Cerebellar nuclear complex (tissue), 1 donor: ENCODE results near the gene SYT1.

Source experiments
- DNase-seq, 2 experiments: peaks; one replicate each; lab custom pipeline; 2025; lab: John Stamatoyannopoulos, UW

SYT1 gene

DNA sequence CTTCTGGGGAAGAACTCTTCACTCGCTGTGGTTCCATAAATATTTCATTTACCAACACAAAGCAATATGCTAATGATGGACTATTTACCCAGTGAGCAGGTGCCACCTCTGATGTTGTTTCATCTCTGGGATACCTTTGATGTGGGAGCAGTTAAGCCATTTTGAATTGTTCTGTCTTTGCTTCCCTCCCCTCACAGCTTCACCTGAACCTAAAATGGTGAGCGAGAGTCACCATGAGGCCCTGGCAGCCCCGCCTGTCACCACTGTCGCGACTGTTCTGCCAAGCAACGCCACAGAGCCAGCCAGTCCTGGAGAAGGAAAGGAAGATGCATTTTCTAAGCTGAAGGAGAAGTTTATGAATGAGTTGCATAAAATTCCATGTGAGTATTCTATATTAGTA is 352.7 kb downstream of the SYT1 start:
- no peak for DNase-seq

- DNase-seq, result no peak
Measured at GRCh38 chr12:79223210-79223609, 358.6 kb downstream of the SYT1 start.

DNA sequence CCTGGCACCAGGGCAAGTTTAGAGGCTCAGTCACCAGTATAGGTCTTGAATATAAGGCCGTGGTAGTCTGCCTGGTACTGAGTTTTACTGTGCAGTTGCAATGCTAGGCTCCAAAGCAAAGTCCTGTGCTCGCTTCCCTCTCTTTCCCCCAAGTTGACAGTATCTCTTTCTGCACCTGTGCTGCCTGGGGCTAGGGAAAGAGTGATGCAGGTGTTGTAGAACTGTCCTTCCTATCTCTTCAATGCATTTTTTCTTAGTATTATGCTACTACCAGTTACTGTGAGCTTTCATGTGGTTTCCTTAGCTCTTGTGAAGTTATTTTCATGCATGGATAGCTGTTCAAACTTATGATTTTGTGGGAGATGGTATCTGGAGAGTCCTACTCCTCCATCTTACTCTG is 359.2 kb downstream of the SYT1 start:
- no peak for DNase-seq

GRCh38 chr12:79227091-79227490 is 362.5 kb downstream of the SYT1 start:
- no peak for DNase-seq

DNA sequence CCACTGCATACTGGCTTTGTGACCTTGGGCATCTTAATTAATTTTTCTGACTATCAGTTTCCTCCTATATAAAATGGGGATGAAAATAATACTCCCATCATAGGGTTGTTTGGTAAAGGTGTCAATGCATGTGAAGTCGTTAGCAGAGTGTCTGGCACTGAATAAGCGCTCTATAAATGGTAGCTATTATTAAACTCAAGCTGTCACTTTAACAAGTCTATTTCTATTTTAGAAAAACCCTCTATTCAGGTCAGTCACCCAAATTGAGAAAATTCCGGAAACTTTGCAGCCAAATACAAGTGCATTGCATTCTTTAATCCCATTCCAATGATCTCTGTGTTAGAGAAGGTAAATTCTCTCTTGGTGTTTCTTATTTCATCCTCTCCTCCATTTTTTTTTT is 363.1 kb downstream of the SYT1 start:
- DNase-seq, result no peak

GRCh38 chr12:79233341-79233781 is 368.8 kb downstream of the SYT1 start:
- DNase-seq, result no peak

DNA sequence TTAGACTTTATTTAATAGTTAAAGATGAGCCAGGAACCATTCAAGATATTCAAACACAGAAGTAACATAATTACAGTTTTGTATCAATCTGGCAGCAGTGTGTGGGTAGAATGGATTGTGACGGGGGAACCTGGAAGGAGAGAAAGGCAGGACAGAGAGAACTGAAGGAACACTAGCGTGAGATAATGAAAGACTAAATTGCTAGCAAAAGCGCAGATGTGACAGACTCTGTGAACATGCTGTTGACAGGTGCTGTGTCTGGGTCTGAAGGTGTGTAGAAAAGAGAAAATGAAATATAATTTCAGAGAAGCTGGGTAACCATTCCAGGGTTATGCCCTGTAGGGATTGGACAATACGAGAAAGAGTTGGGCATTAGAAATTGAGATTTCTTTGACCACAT is 372.3 kb downstream of the SYT1 start:
- no peak for DNase-seq

GRCh38 chr12:79238246-79238645 is 373.7 kb downstream of the SYT1 start:
- DNase-seq, result no peak

GRCh38 chr12:79247494-79247893 is 382.9 kb downstream of the SYT1 start:
- DNase-seq, result no peak

DNA sequence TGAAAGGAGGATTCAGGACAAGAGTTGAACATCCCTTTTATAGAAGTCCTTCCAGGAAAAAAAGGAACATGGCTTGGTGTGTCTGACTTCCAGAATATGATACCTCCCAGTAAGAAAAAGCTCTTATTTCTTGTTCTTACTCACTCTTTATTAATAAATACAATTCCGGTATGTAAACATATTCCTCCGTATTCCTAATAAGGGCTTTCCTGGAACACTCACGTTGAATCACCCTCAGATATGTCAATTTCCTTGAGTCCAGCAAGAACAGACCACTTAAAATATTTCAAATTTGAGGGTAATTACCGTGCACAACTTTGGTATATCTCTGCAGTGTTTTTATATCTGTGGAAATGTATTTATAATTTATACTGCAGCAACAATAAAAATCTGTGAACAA is 385.6 kb downstream of the SYT1 start:
- no peak for DNase-seq

GRCh38 chr12:79250960-79251755 is 386.6 kb downstream of the SYT1 start:
- DNase-seq, result no peak

DNA sequence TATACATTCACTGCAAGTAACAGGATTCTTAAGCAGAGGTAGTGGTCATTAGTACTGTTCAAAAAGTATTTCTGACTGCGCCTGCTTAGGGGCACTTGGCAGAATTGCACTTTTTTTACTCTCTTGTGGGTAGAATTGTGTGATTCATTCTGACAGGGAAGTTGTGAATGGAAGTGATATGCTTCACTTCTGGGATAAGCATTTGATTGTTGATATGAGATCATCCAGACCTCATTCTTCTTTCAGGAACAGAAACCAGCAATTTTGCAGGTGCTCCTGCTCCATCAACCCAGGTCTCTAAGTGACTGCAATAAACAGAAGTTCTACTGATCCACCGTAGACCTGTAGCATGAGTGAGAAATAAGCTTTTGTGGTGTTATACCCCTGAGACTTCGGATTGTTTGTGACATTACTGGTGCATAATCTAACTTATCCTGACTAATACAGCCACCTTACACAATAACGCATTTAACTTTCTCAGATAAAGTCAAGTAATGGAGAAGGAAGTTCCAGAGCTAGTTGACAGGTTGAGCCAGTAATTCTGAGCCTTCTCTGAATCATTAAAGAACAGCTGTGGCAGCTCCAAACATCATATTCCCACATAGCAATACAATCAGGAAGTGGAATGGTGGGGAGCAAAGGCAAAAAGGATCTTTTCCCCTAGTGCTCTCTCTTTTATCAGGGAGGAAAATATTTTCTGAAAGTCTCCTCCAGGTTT is 387.9 kb downstream of the SYT1 start:
- DNase-seq, result no peak

GRCh38 chr12:79255288-79255687 is 390.7 kb downstream of the SYT1 start:
- no peak for DNase-seq

- no peak for DNase-seq
Measured at GRCh38 chr12:79260923-79261322, 396.3 kb downstream of the SYT1 start.

- DNase-seq, result no peak
Measured at GRCh38 chr12:79262938-79263337, 398.4 kb downstream of the SYT1 start.

- DNase-seq, result no peak
Measured at GRCh38 chr12:79266343-79267144, 402.0 kb downstream of the SYT1 start.

GRCh38 chr12:79267580-79267979 is 403.0 kb downstream of the SYT1 start:
- no peak for DNase-seq

DNA sequence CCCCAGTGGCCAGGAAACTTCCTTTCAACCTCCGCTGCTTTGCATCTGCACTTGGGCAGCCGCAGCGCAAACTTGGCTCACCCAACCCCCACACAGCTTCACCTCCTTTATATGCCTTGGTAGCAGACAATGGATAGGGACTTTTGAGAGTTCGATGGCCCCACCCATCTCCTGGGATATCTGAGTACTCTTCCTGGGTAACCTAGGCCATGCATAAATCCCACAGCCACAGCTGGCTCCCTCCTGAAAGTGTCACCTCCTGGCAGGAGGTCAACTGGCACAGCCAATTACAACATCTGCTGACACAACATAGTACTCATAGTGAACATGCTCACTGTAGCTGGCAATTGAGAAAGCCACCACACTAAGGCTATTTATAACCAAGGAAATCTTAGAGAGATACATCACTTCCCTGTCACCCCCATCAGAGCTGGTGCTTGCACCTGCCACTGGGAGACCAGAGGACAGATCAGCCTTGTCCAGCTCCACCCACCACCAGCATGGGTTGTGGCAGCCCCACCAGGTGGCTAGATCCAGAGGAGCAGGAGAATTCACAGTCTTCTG is 410.0 kb downstream of the SYT1 start:
- DNase-seq, result no peak

GRCh38 chr12:79275631-79276030 is 411.1 kb downstream of the SYT1 start:
- DNase-seq, result no peak

DNA sequence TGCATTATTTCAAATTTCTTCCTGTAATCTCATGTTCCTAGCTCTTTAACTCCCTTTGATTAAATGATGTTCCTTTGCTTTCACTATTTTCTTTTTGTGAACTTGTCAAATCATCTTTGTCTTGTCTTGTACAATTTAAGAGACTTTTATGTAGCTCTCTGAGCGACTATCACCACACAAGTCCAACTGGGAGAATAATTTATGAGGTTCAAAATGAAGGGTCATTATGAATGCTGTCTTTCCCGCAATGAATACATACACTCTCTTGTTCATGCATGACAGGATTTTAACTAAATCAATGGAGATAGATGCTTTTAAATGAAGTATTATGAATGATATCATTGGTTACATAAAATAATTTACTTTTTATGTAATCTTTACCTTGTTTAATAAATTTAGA is 418.8 kb downstream of the SYT1 start:
- DNase-seq, result no peak

DNA sequence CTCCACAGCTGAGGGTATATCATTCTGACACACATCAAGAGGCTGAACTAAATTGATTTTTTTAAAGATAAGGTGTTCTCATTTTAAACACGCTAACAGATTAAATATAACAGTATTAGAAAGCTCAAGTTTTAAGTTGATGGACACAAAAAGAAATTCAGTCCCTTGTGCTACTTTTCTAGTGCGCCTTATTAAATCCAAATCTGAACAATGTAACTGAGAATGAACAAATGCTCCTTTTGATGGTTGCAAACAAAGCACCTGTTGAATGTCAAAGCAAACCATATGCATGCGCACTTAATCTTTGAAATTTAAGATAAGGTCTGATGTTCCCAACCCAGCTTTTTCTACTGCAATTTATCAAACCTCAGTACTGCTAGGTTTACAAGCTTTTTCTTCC is 424.3 kb downstream of the SYT1 start:
- no peak for DNase-seq

DNA sequence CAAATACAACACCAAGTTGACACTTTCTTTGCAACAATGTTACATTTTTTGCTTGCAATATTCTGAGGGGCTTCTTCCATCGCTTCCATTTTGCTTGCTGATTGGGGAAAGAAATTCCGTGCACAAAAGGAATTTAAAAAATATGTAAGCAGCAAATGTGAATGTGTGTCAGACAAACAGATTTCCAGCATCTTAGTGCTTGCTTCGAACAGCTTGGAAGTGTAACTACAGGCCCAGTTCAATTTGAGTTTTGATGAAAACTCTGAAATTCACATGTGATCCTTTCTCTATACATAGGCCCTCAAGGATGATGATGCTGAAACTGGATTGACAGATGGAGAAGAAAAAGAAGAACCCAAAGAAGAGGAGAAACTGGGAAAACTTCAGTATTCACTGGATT is 427.1 kb downstream of the SYT1 start:
- no peak for DNase-seq
